A673 (cell line): Measurements from ENCODE around the gene MUC15. TPM values are rescaled to one million over a fixed set of nuclear protein-coding genes. Genes with fewer than 3 reads are reported as not detected.

Source experiments
- BruUV-seq: library from RNA; stranded (reverse); fragments of 400-500 nt; replicated peaks from 2 replicates; lab custom pipeline; 2021; lab: Mats Ljungman, UMichigan
- CTCF ChIA-PET: fragments of 300-600 bp; sonication (Branson Sonifier 250); formaldehyde crosslinking; loops from one replicate; lab custom pipeline; 2022; ENCODE audit warnings: antibody characterized with exemption; lab: Charles Lee
- POLR2A ChIA-PET: fragments of 300-600 bp; sonication (Branson Sonifier 250); formaldehyde crosslinking; loops from one replicate; lab custom pipeline; 2022; ENCODE audit warnings: antibody characterized with exemption; ENCODE audit not compliant: low non-redundant PET; lab: Charles Lee
- DNase-seq: peaks from one replicate; pipeline ENCODE4 v3.0.0-alpha.2; 2015; ENCODE audit warnings: low spot score
- H3K27ac ChIP-seq: fragments of 200-600 bp; sonication (generic); 2 replicates; pipeline ENCODE4 v1.5.1; 2016; ENCODE audit warnings: mixed run types, low read depth, mild to moderate bottlenecking, mixed read lengths, antibody characterized with exemption, low read length; ENCODE audit not compliant: poor library complexity, severe bottlenecking
- H3K27me3 ChIP-seq: fragments of 200-600 bp; sonication (generic); replicated peaks from 2 replicates; pipeline ENCODE4 v1.6.1; 2017; ENCODE audit warnings: mixed run types, low read depth, mild to moderate bottlenecking, mixed read lengths, antibody characterized with exemption, low read length; ENCODE audit not compliant: insufficient read depth, poor library complexity
- H3K36me3 ChIP-seq: fragments of 200-600 bp; sonication (generic); 2 replicates; pipeline ENCODE4 v1.6.1; 2016; ENCODE audit warnings: mixed run types, mild to moderate bottlenecking, mixed read lengths, antibody characterized with exemption, low read length; ENCODE audit not compliant: insufficient read depth, poor library complexity, severe bottlenecking
- H3K4me1 ChIP-seq: fragments of 200-600 bp; sonication (generic); 2 replicates; pipeline ENCODE4 v1.6.1; 2017; ENCODE audit warnings: mixed run types, mild to moderate bottlenecking, mixed read lengths, antibody characterized with exemption, low read length; ENCODE audit not compliant: insufficient read depth, poor library complexity, severe bottlenecking
- H3K4me3 ChIP-seq: fragments of 200-600 bp; sonication (generic); 2 replicates; pipeline ENCODE4 v1.5.1; 2016; ENCODE audit warnings: low read depth, mixed run types, mild to moderate bottlenecking, mixed read lengths, low read length; ENCODE audit not compliant: poor library complexity, severe bottlenecking
- H3K9me3 ChIP-seq: fragments of 200-600 bp; sonication (generic); 2 replicates; pipeline ENCODE4 v1.6.1; 2016; ENCODE audit warnings: mixed run types, low read depth, mild to moderate bottlenecking, mixed read lengths, antibody characterized with exemption, low read length; ENCODE audit not compliant: poor library complexity, severe bottlenecking
- CTCF ChIP-seq: fragments of 300-800, 200-600 bp; sonication (generic); conservative IDR thresholded peaks from 2 replicates; pipeline ENCODE4 v1.5.1; 2017; ENCODE audit warnings: low read depth, mild to moderate bottlenecking, antibody characterized with exemption, low read length, moderate library complexity, mixed read lengths
- EZH2 ChIP-seq: fragments of 200-600 bp; sonication (generic); IDR thresholded peaks from 2 replicates; pipeline ENCODE4 v1.6.1; 2017; ENCODE audit warnings: borderline replicate concordance, low read depth, mild to moderate bottlenecking, mixed read lengths, antibody characterized with exemption, low read length; ENCODE audit not compliant: poor library complexity, severe bottlenecking
- intact Hi-C: fragments of 100-400 bp; cut with micrococcal nuclease; formaldehyde crosslinking; loops from one replicate; pipeline ENCODE4 v1.10.0; 2022; ENCODE audit not compliant: unreplicated experiment
- total RNA-seq: library from RNA; stranded (reverse); gene quantifications from 2 replicates; pipeline ENCODE4 v1.2.3, GENCODE V29; 2021

MUC15 gene
- total RNA-seq, 1 experiment from 2014 or later: not detected

- intact Hi-C loops: no loop called here
- Histone ChIP-seq H3K9me3 (no peaks in the 10 kb centered on the region), H3K36me3 (no peaks in the 10 kb centered on the region), H3K4me3 (no peak overlapping the region), H3K27ac (no peak overlapping the region), H3K27me3 (no peaks in the 10 kb centered on the region), H3K4me1 (no peaks in the 10 kb centered on the region)
- TF ChIP-seq CTCF (no peak), EZH2 (no peak)
- CTCF ChIA-PET: no interaction called here
- BruUV-seq: no TSS peak
- no peak for DNase-seq
- POLR2A ChIA-PET: no interaction called here
Measured at GRCh38 chr11:26580929-26581328, 8.9 kb upstream of the MUC15 start.

- no peaks in the 10 kb centered on the region for H3K9me3 ChIP-seq
- no TSS peak for BruUV-seq
- H3K4me3 ChIP-seq: no peak overlapping the region
- no peak for DNase-seq
- POLR2A ChIA-PET: no interaction called here
- TF ChIP-seq EZH2: no peak
- TF ChIP-seq CTCF: no peak
- H3K27ac ChIP-seq: no peak overlapping the region
- H3K4me1 ChIP-seq: no peaks in the 10 kb centered on the region
- CTCF ChIA-PET: no interaction called here
- intact Hi-C loops: no loop called here
- H3K27me3 ChIP-seq: no peaks in the 10 kb centered on the region
- H3K36me3 ChIP-seq: no peaks in the 10 kb centered on the region
Measured at GRCh38 chr11:26579683-26580082, 7.6 kb upstream of the MUC15 start.

- DNase-seq: no peak
- H3K4me3 ChIP-seq: no peak overlapping the region
- H3K4me1 ChIP-seq: peaks cover 2% of the 10 kb centered on the region
- H3K27me3 ChIP-seq: no peaks in the 10 kb centered on the region
- no peaks in the 10 kb centered on the region for H3K9me3 ChIP-seq
- H3K27ac ChIP-seq: no peak overlapping the region
- intact Hi-C loops: no loop called here
- POLR2A ChIA-PET: interaction anchor here (0.5 kb wide), 1 partner anchor 1564 kb away, joined by 3 read pairs; no protein-coding TSS in a partner anchor
- CTCF ChIA-PET: no interaction called here
- no peak for TF ChIP-seq CTCF
- TF ChIP-seq EZH2: no peak
- BruUV-seq: no TSS peak
- H3K36me3 ChIP-seq: no peaks in the 10 kb centered on the region
Measured at GRCh38 chr11:26578998-26579661, 7.1 kb upstream of the MUC15 start.
